NCI-H524 treated with DMSO at 0.1 percent for 48 hours (cell line): ENCODE measurements around the gene C3orf49.

Experiments
- DNase-seq: peaks from one replicate; lab custom pipeline; 2025; lab: John Stamatoyannopoulos, UW

C3orf49 gene, protein sequence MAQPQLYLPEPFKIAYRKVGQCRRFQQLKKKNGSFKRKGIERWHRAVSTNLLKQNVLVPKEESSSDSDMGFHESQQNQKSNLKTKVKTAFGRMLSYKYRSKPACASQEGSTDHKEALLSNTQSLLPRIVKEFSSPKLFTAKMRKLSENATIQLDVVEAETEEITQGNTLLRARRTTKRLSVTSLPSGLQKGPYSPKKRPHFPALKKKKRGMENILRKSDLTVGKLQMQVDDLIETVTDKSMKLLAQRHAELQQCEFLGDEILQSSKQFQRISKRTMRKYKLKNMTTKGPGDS

GRCh38 chr3:63819151-63819398, at the start of gene C3orf49:
Gene C3orf49, plus strand, starts transcription at chr3:63819299. Its CDS starts 173 bp downstream, at chr3:63819472.
- DNase-seq: no peak

DNA sequence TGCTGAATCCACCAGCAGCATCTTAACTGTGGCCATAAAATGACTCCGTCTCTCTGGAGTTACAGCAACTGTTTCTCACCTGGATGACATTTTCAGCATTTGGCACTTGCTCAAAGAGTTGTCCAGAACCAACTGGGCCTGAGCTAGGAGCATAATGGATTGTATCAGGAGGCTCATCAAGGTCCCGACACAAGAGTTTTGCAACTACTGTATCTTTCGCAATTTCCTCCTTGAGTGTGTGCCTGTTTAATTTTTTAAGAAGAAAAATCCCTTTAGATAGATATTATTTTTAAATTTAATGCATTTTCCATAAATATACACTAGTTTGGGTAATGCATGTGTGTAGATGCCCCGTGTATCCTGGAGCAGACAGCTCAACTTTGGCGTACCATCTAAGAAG, 44.3 kb upstream of the C3orf49 start:
- no peak for DNase-seq

DNA sequence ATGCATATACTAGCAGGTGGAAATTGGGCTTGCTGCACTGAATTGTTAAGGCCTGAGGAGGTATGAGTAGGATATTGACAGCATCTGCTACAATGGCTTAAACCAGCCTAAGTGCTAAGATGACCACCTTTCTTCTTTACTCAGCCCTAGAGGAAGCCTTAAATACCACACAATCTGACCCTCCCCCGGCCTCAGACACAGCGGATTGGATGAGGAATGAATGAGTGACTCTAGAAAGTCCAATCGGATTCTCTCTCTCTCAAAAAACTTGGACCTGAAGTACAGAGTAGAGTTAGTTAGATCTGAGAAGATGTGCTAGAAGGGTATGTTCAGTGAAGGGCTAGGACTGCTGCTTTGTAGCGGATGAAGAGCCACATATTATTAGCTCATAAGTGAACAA, 39.9 kb upstream of the C3orf49 start:
- no peak for DNase-seq

DNA sequence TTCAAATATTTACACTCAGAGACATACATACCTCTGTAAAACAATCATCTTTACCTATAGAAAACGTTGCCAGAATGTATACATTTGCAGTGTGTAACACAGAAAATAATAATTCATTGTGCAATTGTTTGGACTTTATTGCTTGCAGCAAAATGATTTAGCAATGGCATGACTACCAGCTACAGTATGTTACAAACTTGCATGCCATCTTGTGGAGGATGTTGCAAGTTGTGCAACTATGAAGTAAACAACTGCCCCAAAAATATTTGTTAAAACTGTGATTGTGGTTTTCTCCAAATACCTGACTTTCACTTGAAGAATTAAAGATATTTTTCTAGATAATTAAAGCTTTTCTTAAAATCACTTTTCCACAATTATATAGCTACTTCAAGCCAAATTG, 27.1 kb upstream of the C3orf49 start:
- DNase-seq: no peak

DNA sequence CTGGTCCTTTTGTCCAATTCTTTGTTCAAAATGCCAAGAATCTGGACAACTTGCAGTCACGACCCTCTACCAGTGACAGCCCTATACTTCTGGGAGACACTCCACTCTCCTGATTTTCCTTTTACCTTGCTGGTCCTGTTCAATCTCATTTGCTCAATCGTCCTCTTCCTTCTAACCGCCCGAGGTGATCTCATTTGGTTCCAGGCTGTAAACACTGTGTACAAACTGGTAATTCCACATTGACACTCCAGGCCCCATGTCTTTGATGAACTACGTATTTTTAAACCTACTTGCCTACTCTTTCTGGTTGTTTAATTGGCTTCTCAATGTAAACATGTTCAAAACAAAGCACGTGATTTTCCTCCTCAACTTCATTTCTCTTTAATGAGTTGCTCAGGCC, 23.7 kb upstream of the C3orf49 start:
- DNase-seq: no peak

GRCh38 chr3:63798544-63798943, 20.6 kb upstream of the C3orf49 start:
- DNase-seq: no peak

DNA sequence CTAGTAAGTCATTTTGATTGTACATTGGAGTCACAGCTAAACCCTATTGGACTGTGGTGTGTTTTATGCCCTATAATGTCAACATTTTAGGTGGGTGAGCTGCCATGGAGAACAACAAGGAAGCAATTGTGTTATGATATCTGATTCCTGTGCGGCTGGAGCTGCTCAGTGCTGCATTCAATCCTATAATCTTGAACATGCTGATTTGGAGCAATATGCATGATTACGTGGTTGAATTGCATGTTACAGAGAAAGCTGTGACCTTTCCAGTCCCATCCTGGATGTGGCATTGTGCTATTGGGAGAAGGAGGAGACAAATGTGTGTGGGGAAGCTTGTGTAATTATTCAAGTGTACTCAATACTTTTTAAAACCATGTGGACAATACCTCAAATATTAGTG, 20.1 kb upstream of the C3orf49 start:
- DNase-seq: no peak

DNA sequence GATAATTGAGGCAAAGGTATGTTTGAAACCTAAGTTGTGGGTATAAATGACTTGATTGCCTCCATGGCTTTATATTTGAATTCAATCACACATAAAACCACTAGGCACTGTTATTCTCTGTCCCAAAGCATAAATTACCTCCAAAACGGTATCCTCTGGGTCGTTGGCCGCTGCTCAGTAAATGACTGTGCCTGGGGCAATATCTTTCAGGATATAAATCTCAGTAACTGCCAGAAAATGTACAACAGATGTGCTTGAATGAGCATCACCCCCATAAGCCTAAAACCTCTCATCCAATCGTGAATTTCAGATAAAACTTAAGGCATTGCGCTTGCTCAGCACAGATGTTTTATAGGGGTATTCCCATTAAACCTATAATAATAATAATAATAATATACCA, 19.0 kb upstream of the C3orf49 start:
- DNase-seq: no peak

- DNase-seq: no peak
These were observed 15.2 kb upstream of the C3orf49 start for GRCh38 chr3:63803911-63804310.

DNA sequence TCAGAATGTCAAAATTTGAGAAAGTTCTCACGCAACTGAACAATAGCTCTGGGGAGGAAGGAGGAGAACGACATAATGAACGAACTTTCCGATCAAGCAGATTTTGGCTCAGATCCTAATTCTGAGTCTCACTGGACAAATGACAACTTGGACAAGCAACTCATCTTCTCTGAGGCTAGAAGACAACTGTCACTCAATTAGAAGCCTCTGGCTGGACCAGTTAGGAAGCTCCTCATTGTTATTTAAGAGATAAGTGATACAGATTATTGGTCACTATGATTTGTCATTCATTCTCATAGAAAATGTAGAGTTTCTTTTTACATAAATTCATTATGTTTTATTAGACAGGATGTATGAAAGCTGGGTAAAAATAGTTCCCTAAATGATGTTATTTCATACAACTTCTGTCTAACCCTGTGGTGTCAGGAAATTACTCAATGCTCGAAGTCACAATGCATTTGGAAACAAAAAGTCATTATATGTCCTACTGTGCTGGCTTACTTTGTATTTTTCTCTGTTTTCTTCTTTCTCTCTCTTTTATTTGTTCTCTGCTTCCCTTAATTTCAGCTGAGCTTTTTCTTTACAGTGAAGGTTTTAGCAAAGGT, 11.0 kb upstream of the C3orf49 start:
- no peak for DNase-seq

DNA sequence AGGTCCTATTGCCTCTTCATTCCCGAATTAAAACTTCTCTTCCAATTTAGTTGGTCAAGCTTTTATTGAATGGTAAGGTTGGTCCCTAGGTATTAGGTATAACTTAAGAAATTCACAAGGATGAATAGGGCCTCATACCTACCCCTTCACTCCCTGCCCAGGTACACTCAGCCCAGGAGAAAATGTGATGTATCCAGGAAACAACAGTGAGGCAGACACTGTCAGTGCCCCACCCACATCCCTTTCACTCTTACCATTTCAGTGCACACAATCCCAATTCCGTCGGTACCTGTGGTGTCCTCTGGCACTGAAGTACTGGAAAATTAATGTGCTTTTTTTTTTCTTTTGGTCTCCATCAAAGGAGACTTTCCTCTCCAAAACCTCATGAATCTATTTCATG, 10.5 kb upstream of the C3orf49 start:
- no peak for DNase-seq

DNA sequence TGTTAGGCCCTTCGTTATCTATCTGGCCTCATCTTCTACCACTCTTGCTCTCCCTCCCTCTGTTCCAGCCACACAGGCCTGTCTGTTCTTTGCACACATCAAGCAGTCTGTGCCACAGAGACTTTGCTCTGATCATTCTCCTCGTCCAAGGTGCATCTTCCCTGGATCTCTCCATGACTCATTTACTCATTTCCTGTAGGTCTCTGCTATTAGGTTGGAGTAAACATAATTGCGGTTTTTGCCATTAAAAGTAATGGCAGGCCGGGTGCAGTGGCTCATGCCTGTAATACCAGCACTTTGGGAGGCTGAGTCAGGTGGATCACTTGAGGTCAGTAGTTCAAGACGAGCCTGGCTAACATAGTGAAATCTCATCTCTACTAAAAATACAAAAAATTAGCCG, 9.5 kb upstream of the C3orf49 start:
- DNase-seq: no peak

GRCh38 chr3:63814237-63814636, 4.9 kb upstream of the C3orf49 start:
- DNase-seq: no peak

DNA sequence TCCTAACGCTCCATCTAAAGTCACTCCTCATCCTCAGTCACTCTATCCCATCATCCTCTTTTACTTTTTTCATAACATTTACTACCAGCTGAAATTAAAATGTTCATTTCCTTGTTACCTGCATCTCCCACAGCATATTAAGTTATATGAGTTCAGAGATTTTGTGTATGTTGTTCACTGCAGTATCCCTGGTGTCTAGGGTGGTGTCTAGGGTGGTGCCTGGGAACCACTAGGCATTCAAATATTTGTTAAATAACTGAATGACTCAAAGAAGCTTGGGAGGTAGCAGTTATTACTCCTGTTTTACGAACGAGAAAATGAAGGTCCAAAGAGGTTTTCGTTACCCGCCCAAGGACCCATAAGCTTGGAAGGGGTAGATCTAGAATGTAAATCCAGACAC, 1.9 kb upstream of the C3orf49 start:
- no peak for DNase-seq

- DNase-seq: no peak
These were observed 583 bp upstream of the C3orf49 start for GRCh38 chr3:63818282-63819150.

DNA sequence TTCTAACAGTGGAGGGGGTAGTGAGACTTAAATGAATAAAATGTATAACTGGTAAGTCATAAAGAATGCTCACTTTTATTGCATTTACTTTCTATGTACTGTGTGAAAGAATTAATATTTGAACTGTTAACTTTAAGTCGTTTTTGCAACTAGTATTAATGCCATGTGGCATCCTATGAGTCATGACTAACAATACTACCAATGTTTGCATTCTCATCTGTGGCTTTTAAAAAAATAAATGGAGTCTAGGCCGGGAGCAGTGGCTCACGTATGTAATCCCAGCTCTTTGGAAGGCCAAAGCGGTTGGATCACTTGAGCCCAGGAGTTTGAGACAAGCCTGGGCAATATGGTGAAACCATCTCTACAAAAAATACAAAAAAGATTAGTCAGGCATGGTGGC, 5.2 kb downstream of the C3orf49 start:
- no peak for DNase-seq

DNA sequence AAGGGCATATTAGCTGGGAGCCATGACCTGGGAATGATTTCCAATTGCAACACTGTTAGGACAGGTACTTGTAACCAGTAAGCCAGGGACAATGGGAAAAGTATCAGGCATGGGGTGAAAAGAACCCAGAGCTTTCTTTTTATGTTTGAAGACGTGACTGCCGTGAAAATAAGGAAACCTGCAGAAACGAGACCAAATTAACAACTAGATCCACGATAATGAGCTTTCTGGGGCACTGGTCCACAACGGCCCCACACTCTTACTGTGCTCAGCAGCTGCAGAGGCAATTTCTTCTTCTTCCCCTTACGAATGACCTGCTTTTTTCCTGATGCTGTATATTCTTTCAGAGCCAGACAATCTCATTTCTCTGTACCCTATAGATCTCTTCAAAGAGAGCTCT, 11.4 kb downstream of the C3orf49 start:
- no peak for DNase-seq

GRCh38 chr3:63832395-63832794, 13.3 kb downstream of the C3orf49 start:
- DNase-seq: no peak

DNA sequence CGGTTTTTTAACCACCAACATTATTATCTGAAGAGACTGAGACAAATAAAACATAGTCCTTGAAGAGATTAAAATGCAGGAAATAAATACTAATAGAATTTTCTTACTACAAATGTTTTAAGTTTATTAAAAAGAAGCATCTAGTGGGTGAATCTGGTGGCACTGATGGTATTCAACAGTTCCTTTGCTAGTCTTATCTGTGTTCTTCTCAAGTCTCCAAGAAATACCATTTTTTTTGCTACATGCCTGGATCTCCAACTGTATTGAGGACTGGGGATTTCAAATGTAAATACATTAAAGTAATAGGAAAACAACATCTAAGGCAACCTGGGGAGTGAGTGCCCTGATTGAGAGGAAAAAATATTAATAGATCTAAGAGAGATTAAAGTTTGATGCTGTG, 22.6 kb downstream of the C3orf49 start:
- DNase-seq: no peak

DNA sequence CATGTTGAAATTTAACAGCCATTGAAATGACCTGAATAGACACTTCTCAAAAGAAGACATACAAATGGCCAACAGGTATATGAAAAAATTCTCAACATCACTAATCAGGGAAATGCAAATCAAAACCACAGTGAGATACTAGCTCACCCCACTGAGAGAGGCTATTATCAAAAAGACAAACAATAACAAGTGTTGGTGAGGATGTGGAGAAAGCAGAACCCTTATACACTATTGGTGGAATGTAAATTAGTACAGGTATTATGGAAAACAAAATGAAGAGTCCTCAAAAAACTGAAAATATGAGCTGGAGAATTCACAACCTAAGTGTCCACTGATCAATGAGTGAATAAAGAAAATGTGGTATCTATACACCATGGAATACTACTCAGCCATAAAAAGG, 23.0 kb downstream of the C3orf49 start:
- no peak for DNase-seq

DNA sequence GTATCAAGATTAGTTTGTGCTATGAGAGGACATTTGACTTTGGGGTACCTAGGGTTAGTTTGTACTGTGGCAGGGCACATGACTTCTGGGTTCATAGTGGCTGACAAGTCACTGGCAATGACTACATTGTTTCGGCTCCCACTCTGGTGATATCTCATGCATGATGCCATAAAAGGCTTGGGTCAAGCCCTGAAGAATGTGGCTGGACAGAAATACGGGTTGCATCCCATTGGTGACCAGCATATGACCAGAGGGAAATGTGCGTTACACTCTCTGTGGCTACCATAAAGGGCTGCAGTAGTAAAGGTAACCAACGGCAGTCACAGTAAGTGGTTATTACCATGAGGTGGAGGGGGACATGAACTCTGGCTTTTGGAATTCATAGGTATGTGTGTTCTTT, 26.1 kb downstream of the C3orf49 start:
- DNase-seq: no peak

DNA sequence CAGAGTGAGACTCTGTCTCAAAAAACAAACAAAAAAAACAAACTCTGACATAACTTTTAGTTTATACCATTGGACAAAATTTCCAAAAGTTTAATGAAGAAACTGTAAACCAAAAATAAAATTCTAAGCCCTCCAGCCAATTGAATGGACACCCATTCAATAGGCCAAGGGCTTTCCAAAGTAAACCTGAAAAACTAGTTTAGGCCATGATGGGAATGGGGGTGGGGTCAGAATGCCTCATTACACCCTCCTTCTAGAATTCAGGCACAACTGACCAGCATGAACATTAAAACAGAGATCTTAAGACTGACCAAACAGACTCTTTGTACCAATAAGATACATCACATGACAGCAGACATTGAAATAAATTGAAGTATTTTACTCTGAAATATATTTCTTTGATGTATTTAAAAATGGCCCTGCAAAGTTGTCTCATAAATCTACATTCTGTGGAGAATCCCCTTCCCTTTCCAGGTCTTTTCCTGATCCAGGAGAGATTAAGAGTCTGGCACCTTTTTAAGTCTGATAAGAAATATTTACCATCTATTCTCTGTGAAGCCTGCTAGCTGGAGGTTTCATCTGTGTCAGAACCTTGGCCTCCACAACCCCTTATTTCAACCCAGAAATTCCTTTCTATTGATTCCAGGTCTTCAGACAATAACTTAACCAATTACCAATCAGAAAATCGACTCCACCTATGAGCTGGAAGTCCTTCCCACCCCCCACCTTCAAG, 28.8 kb downstream of the C3orf49 start:
- no peak for DNase-seq

GRCh38 chr3:63849175-63849574, 30.1 kb downstream of the C3orf49 start:
- no peak for DNase-seq
